GM12878 (cell line): ENCODE results near the gene PDCD7. TPM values are rescaled to one million over a fixed set of nuclear protein-coding genes. Genes with fewer than 3 reads are reported as not detected.

Experiments
- ATAC-seq: fragments of 200-7000 bp; cut with Tn5 transposase; 3 replicates; pipeline ENCODE4 v1.9.1; 2020; ENCODE audit warnings: mild to moderate bottlenecking, moderate library complexity
- BruUV-seq: library from RNA; stranded (reverse); fragments of 400-500 nt; replicated peaks from 2 replicates; lab custom pipeline; 2021; lab: Mats Ljungman, UMichigan
- CTCF ChIA-PET: fragments of 300-600 bp; sonication (Branson Sonifier 250); formaldehyde crosslinking; extraction: SDS; loops from one replicate; lab custom pipeline; 2021; ENCODE audit warnings: inconsistent platforms; lab: Yijun Ruan, JAX
- POLR2A ChIA-PET: fragments of 350-600 bp; formaldehyde crosslinking; extraction: SDS; loops from one replicate; lab custom pipeline; 2021; ENCODE audit warnings: inconsistent platforms; lab: Charles Lee
- RAD21 ChIA-PET: fragments of 300-600 bp; sonication (Branson Sonifier 250); formaldehyde crosslinking; loops from one replicate; lab custom pipeline; 2023; ENCODE audit warnings: antibody characterized with exemption; ENCODE audit not compliant: unreplicated experiment; lab: Charles Lee
- SMC1A ChIA-PET: fragments of 300-600 bp; sonication (Branson Sonifier 250); formaldehyde crosslinking; loops from one replicate; lab custom pipeline; 2023; ENCODE audit not compliant: unreplicated experiment, uncharacterized antibody; lab: Charles Lee
- DNase-seq: peaks from one replicate; pipeline ENCODE4 v3.0.0-alpha.2; 2011; ENCODE audit warnings: low read depth, low spot score
- FAIRE-seq: peaks from 3 replicates; lab custom pipeline; 2011; peaks lifted over from hg19 to GRCh38; lab: Jason Lieb, UNC
- H2AFZ ChIP-seq: 2 replicates; pipeline ENCODE4 v1.6.0; 2011; ENCODE audit warnings: low read depth, low read length, control low read depth; ENCODE audit not compliant: control insufficient read depth
- H3K27ac ChIP-seq: 2 replicates; pipeline ENCODE4 v1.5.1; 2011; ENCODE audit warnings: control low read depth; ENCODE audit not compliant: control insufficient read depth, insufficient read depth
- H3K27me3 ChIP-seq, 2 experiments: replicated peaks in 1 of 2; 2 replicates each; pipeline versions ENCODE4 v1.6.0 to v1.6.1; 2011; ENCODE audit warnings: low read length in 1 of 2; ENCODE audit not compliant: control insufficient read depth in 2 of 2, insufficient read depth in 2 of 2
- H3K36me3 ChIP-seq, 2 experiments: 2 replicates each; pipeline ENCODE4 v1.5.1; 2011; ENCODE audit warnings: low read length in 1 of 2; ENCODE audit not compliant: control insufficient read depth in 2 of 2, insufficient read depth in 2 of 2
- H3K4me1 ChIP-seq: 2 replicates; pipeline ENCODE4 v1.6.1; 2011; ENCODE audit warnings: mild to moderate bottlenecking, low read length, moderate library complexity, mixed read lengths; ENCODE audit not compliant: control insufficient read depth, insufficient read depth
- H3K4me2 ChIP-seq: 2 replicates; pipeline ENCODE4 v1.6.0; 2011; ENCODE audit warnings: control low read depth; ENCODE audit not compliant: control insufficient read depth, insufficient read depth
- H3K4me3 ChIP-seq: fragments of 200-600 bp; sonication (generic); 2 replicates; pipeline ENCODE4 v1.5.1; 2016
- H3K79me2 ChIP-seq: 2 replicates; pipeline ENCODE4 v1.6.0; 2011; ENCODE audit warnings: low read length; ENCODE audit not compliant: control insufficient read depth, insufficient read depth
- H3K9ac ChIP-seq: 2 replicates; pipeline ENCODE4 v1.8.0; 2011; ENCODE audit warnings: low read length, control low read depth, mixed read lengths; ENCODE audit not compliant: control insufficient read depth, insufficient read depth
- H3K9me3 ChIP-seq: replicated peaks from 3 replicates; pipeline ENCODE4 v1.5.1; 2011; ENCODE audit warnings: mild to moderate bottlenecking, low read length; ENCODE audit not compliant: control insufficient read depth, insufficient read depth
- H4K20me1 ChIP-seq: 2 replicates; pipeline ENCODE4 v1.6.0; 2011; ENCODE audit not compliant: control insufficient read depth, insufficient read depth
- CBX5 ChIP-seq: sonication (generic); IDR thresholded peaks from 2 replicates; pipeline ENCODE4 v1.6.1; 2016; ENCODE audit warnings: low read depth, moderate library complexity, mild to moderate bottlenecking, inconsistent platforms
- IRF3 ChIP-seq: fragments of 450-650 bp; IDR thresholded peaks from 2 replicates; pipeline ENCODE4 v1.6.1; 2014; ENCODE audit warnings: mild to moderate bottlenecking
- IRF4 ChIP-seq: IDR thresholded peaks from 2 replicates; pipeline ENCODE4 v1.6.1; 2011; ENCODE audit warnings: low read depth, low read length
- JUND ChIP-seq: IDR thresholded peaks from 2 replicates; pipeline ENCODE4 v1.6.1; 2012; ENCODE audit warnings: low read depth, mild to moderate bottlenecking, low read length, improper control_type of control experiment, moderate library complexity
- MEF2A ChIP-seq: IDR thresholded peaks from 2 replicates; pipeline ENCODE4 v1.6.1; 2011; ENCODE audit warnings: low read depth, mild to moderate bottlenecking, low read length, moderate library complexity; ENCODE audit not compliant: insufficient read depth
- MEF2B ChIP-seq: fragments of 450-650 bp; IDR thresholded peaks from 2 replicates; pipeline ENCODE4 v1.6.1; 2018; ENCODE audit warnings: mild to moderate bottlenecking, moderate library complexity; ENCODE audit not compliant: partially characterized antibody, poor library complexity, severe bottlenecking
- NR2F1 ChIP-seq: fragments of 450-650 bp; conservative IDR thresholded peaks from 2 replicates; pipeline ENCODE4 v1.6.1; 2017; ENCODE audit warnings: mild to moderate bottlenecking
- POU2F2 ChIP-seq: IDR thresholded peaks from 3 replicates; pipeline ENCODE4 v1.6.1; 2011; ENCODE audit warnings: low read depth, mild to moderate bottlenecking, low read length, borderline replicate concordance
- RCOR1 ChIP-seq: conservative IDR thresholded peaks from 2 replicates; pipeline ENCODE4 v1.6.1; 2012; ENCODE audit warnings: low read depth, low read length, improper control_type of control experiment
- SMAD1 ChIP-seq: fragments of 450-650 bp; IDR thresholded peaks from 2 replicates; pipeline ENCODE4 v1.6.1; 2018; ENCODE audit warnings: mild to moderate bottlenecking, low read depth; ENCODE audit not compliant: partially characterized antibody
- TARDBP ChIP-seq: IDR thresholded peaks from 2 replicates; pipeline ENCODE4 v1.6.1; 2016; ENCODE audit warnings: borderline replicate concordance
- ZNF207 ChIP-seq: fragments of 450-650 bp; IDR thresholded peaks from 2 replicates; pipeline ENCODE4 v1.6.1; 2014; ENCODE audit warnings: antibody characterized with exemption, mild to moderate bottlenecking, borderline replicate concordance
- ZNF217 ChIP-seq: fragments of 450-650 bp; IDR thresholded peaks from 2 replicates; pipeline ENCODE4 v1.6.1; 2017; ENCODE audit warnings: antibody characterized with exemption, mild to moderate bottlenecking
- ZNF592 ChIP-seq: fragments of 450-650 bp; IDR thresholded peaks from 2 replicates; pipeline ENCODE4 v1.6.1; 2017; ENCODE audit warnings: mild to moderate bottlenecking, moderate library complexity
- WGBS: methylation state at CpG from one replicate; pipeline ENCODE4 v1.1.6; 2016; ENCODE audit warnings: low lambda C conversion rate; ENCODE audit not compliant: insufficient replicate concordance, insufficient coverage; ENCODE audit errors: missing lambda C conversion rate; 5-methylcytosine and 5-hydroxymethylcytosine counted together
- in situ Hi-C: fragments of 300-500 bp; cut with MboI; formaldehyde crosslinking; loops from 9 replicates; pipeline ENCODE4 v1.14.3; 2018; ENCODE audit warnings: mixed read lengths
- intact Hi-C: fragments of 100-400 bp; cut with micrococcal nuclease; formaldehyde crosslinking; loops from one replicate; pipeline ENCODE4 v1.14.2; 2022; ENCODE audit not compliant: unreplicated experiment
- polyA plus RNA-seq, 11 experiments: library from polyadenylated mRNA; depleted of rRNA in 4 of 11; unstranded in 6 of 11; stranded (reverse) in 5 of 11; fragments of >200 nt; fragmentation: Nextera tagmentation in 4 of 11; fragmentation: Illumina TruSeq in 1 of 11; extraction: Ambion mirVana in 4 of 11; extraction: Trizol in 1 of 11; gene quantifications; 1 replicate in 1 of 11; 2 replicates in 10 of 11; pipeline versions ENCODE4 v1.2.1 to v1.2.3, GENCODE V29; 2011 to 2016; ENCODE audit warnings: inconsistent platforms in 2 of 11, missing spikeins in 2 of 11, low read depth in 1 of 11
- total RNA-seq, 4 experiments: library from RNA; depleted of rRNA in 3 of 4; stranded (reverse); fragments of >200 nt in 3 of 4; fragmentation: Illumina TruSeq in 1 of 4; extraction: Trizol in 1 of 4; gene quantifications; 2 replicates each; pipeline versions ENCODE4 v1.2.1 to v1.2.3, GENCODE V29; 2013 to 2021

PDCD7 gene
- total and polyA plus RNA-seq, 10 of the 15 experiments (the other 5 are each of a cell fraction or from before 2014, with no cell fraction given): 4.2 to 24.2 (median 13.4) TPM

GRCh38 chr15:65072027-65072426, 61.6 kb downstream of the PDCD7 start:
- Histone ChIP-seq H3K4me1 (no peaks in the 10 kb centered on the region), H3K36me3 (no peaks in the 10 kb centered on the region), H3K9me3 (no peaks in the 10 kb centered on the region), H4K20me1 (no peaks in the 10 kb centered on the region)
- DNase-seq (no peak), ATAC-seq (no peak), FAIRE-seq (no peak)
- in situ Hi-C loops: no loop called here
- no TSS peak for BruUV-seq
- RAD21 ChIA-PET: no interaction called here
- TF ChIP-seq MEF2B (peak; percentile 8), POU2F2 (no peak), SMAD1 (no peak), ZNF207 (no peak)
- TF ChIP-seq, all 136 proteins: peak for 1
- Histone ChIP-seq H3K9ac (no peak overlapping the region), H2AFZ (no peak overlapping the region), H3K4me2 (no peak overlapping the region), H3K27ac (no peak overlapping the region), H3K4me3 (no peak overlapping the region), H3K27me3 (no peaks in the 10 kb centered on the region; a peak in 3 of 4 replicates), H3K79me2 (no peaks in the 10 kb centered on the region)
- CTCF ChIA-PET: interaction anchor here (1.0 kb wide), 1 partner anchor 38 kb away, joined by 4 read pairs; no protein-coding TSS in a partner anchor
- 100% methylated on average over 1 of the region's 1 CpG for WGBS
- SMC1A ChIA-PET: interaction anchor here (0.9 to 1.3 kb wide), 2 partner anchors 10 to 69 kb away, joined by 3 to 4 read pairs; no protein-coding TSS in a partner anchor
- POLR2A ChIA-PET: no interaction called here
- intact Hi-C loops: no loop called here

- DNase-seq: no peak
- Histone ChIP-seq H3K36me3 (no peaks in the 10 kb centered on the region), H4K20me1 (no peaks in the 10 kb centered on the region), H2AFZ (no peak overlapping the region), H3K27ac (no peak overlapping the region), H3K9me3 (no peaks in the 10 kb centered on the region), H3K27me3 (peaks cover 0 to 2% of the 10 kb centered on the region in 2 experiments), H3K4me3 (no peak overlapping the region), H3K4me2 (no peak overlapping the region), H3K79me2 (no peaks in the 10 kb centered on the region), H3K9ac (no peak overlapping the region), H3K4me1 (no peaks in the 10 kb centered on the region)
- no TSS peak for BruUV-seq
- ChIA-PET SMC1A (no interaction called here), RAD21 (no interaction called here), POLR2A (no interaction called here), CTCF (no interaction called here)
- no peak for FAIRE-seq
- in situ Hi-C loops: no loop called here
- WGBS: 45% methylated on average over 5 of the region's 5 CpGs
- intact Hi-C loops: no loop called here
- no peak for ATAC-seq
- TF ChIP-seq ZNF217: no peak
- TF ChIP-seq TARDBP: no peak
- no peak for TF ChIP-seq IRF4
- no peak for TF ChIP-seq NR2F1
- no peak for TF ChIP-seq RCOR1
- no peak for TF ChIP-seq CBX5
- no peak for TF ChIP-seq ZNF592
- no peak for TF ChIP-seq JUND
- TF ChIP-seq IRF3: no peak
- TF ChIP-seq MEF2A: no peak
Observed at GRCh38 chr15:65071381-65071811, 62.2 kb downstream of the PDCD7 start.
